ENCODE results near the gene UBXN4.
"Not testable (repeated sequence)": the region's sequence is repeated elsewhere in the genome, so short reads cannot be mapped to it uniquely, and the experiment has no call there.

The UBXN4 gene

DNA sequence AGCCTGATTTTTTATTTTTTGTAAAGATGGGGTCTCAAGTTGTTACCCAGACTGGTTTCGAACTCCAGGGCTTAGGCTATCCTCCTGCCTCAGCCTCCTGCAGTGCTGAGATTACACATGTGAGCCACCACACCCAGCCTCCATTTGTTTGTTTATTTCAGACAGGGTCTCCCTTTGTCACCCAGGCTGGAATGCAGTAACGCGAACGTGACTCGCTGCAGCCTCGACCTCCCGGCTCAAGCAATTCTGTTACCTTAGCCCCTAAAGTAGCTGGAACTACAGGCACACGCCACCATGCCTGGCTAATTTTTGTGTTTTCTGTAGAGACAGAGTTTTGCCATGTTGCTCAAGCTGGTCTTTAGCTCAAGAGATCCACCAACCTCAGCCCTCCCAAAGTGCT is 27.2 kb downstream of the UBXN4 start:
- DNase-seq, result no peak

GRCh38 chr2:135773319-135773718 is 31.7 kb downstream of the UBXN4 start:
- DNase-seq, result no peak

DNA sequence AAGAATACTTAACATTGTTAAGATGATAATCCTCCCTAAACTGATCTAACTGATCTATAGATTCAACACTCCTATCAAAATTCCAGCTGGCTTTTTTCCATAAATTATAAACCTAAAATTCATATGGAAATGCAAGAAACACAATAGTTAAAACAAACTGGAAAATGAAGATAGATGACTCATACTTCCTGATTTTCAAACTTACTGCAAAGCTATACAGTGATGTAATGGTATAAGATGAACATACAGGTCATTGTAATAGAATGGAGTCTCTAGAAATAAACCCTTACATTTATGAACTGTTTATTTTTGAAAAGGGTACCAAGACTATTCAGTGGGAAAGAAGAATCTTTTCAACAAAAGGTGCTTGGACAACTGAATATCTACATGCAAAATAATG is 32.3 kb downstream of the UBXN4 start:
- no peak for DNase-seq

DNA sequence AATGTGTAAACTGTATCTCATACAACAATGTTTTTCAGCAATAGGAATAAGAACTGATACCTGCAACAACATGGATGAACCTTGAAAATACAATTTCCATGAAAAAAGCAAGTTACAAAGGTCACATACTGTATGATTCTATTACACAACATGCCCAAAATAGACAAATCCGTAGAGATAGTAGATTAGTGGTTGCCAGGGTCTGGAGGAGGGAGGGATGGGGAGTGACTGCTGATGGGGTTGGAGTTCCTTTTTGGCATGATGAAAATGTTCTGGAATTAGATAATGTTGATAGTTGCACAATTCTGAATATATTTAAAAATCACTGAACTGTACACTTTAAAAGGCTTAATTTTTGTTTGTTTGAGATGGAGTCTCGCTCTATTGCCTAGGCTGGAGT is 33.8 kb downstream of the UBXN4 start:
- DNase-seq, result no peak

- DNase-seq, result no peak
Measured at GRCh38 chr2:135776367-135776766, 34.7 kb downstream of the UBXN4 start.

DNA sequence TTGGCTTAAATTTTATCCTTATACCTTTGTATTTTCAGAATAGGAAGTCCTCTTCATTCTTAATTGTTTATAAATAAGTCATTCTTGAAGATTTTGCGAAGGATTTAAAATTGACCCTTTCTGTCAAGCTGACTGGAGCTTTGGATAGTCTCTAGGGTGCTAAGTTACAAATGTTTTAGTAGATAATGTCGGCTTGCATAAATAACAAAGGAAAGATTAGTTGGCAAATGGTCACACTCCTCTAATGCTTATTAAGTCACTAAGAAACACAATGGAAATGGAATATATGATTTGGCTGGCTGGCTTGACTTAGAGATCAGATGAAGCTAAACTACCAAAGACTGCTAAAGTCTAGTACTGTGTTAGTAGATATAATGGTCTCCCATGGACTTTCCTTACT is 40.6 kb downstream of the UBXN4 start:
- no peak for DNase-seq

- no peak for DNase-seq
Measured at GRCh38 chr2:135783439-135783838, 41.8 kb downstream of the UBXN4 start.

GRCh38 chr2:135785032-135785431 is 43.4 kb downstream of the UBXN4 start:
- peak; percentile 30 for DNase-seq

GRCh38 chr2:135786823-135787222 is 45.2 kb downstream of the UBXN4 start:
- DNase-seq, result no peak

GRCh38 chr2:135790423-135790822 is 48.8 kb downstream of the UBXN4 start:
- no peak for DNase-seq

- DNase-seq, result no peak
Measured at GRCh38 chr2:135791418-135792190, 49.9 kb downstream of the UBXN4 start.

- DNase-seq, result peak; percentile 78
Measured at GRCh38 chr2:135792401-135793150, 50.9 kb downstream of the UBXN4 start.

DNA sequence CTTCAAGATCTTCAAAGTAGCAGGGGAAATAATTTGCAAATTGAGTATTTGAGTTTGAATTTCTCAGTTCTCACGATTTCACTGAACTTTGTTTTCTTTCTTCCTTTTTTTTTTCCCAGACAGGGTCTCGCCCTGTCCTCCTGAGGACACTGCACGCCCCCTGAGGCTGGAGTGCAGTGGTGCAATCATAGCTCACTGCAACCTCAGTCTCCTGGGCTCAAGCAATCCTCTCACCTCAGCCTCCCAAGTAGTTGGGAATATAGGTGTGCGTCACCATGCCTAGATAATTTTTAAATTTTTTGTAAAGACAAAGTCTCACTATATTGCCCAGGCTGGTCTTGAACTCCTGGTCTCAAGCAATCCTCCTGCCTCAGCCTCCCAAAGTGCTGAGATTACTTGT is 54.0 kb downstream of the UBXN4 start:
- not testable (repeated sequence) for DNase-seq

- no peak for DNase-seq
Measured at GRCh38 chr2:135796606-135797005, 55.0 kb downstream of the UBXN4 start.

GRCh38 chr2:135797497-135798274 is 56.0 kb downstream of the UBXN4 start:
- DNase-seq, result peak; percentile 87

DNA sequence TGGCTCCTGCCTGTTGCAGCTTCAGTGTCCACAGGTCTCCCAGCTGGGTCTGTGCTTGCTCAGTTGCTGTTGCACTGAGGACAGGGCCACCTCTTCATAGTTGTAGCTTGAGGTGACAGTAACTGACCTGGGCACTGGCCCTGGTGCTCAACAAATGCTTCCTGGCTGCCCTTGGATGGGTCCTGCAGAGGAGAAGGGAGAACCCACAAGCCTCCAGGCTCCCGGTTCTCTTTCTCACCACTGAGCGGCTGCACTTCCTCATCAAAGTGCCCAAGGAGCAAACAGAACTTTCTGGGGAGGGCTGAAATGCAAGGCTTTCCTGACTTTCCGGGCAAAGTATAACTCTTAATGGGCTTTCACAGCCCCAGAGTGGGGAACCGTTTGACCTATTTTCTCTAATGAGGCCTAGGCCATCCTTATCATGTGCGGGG is 56.6 kb downstream of the UBXN4 start:
- DNase-seq, result no peak

DNA sequence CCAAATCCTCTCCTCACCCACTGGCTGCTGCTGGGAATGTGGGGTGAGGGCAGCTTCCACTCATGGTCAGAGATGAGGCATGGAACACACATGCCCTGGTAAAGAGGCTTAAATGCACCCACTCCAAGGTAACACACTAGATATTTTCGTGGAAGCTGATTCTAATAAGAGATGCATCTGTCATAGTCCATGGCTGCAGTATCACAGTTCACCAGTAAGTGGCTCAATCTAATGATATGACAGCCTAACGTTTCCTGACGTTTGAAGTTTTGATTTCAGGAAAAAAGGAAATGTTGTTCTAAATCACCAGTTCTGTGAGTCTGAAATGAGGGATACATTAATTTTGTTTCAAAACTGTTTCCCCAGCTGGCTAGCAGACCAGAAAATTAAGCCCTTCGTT is 57.1 kb downstream of the UBXN4 start:
- no peak for DNase-seq

DNA sequence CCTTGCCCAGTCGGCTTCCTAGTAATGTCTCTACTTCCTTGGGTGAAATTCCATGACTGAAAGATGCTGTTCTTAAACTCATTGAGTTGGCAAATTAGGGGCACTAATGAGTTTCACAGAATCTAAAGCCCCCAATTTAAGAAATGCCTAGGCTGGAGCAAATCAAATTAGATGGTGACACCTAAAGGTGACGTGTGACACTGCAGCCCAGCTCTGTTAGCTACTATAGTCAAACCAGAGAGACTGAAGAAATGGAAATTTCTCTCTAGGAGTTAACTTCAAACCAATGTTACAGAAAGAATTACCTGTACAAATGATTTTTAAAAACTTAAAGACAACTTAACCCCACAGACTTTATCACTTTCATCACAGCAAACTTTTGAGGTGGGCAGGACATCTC is 58.1 kb downstream of the UBXN4 start:
- DNase-seq, result no peak

- no peak for DNase-seq
Measured at GRCh38 chr2:135800513-135801460, 59.1 kb downstream of the UBXN4 start.

DNA sequence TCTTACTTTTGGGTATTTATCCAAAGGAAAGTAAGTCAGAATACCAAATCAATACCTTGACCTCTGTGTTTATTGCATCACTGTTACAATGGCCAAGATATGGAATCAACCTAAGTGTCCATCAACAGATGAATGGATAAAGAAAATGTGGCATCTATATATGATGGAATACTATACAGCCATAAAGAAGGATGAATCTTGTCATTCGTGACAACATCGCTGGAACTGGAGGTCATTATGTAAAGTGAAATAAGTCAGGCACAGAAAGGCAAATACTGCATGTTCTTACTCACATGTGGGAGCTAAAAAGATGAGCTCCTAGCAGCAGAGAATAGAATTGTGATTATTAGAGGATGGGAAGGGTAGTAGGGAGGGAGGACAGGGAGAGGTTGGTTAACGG is 60.7 kb downstream of the UBXN4 start:
- DNase-seq, result no peak

DNA sequence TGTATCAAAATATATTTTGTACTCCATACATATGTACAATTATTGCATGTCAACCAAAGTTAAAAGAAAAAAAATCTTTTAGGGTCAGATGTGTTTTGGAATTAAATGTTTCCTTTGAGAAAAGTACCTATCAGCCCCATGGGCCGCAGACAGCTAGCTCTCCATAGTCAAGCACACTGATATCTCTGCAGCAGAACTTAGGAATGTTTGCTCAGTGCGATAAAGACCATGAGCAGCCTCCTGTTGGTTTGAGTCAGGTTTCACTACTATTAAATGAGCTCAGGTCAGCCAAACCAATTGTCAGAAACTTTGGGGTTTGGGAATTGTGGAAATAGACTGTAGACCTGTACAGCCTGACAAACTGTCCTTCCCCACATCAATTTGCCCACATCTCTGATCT is 61.6 kb downstream of the UBXN4 start:
- no peak for DNase-seq

GRCh38 chr2:135807874-135808273 is 66.2 kb downstream of the UBXN4 start:
- not testable (repeated sequence) for DNase-seq

Measured in RPMI8226 (cell line).